Activated CD8-positive, alpha-beta T cell treated with anti-CD3 and anti-CD28 coated beads for 36 hours (primary cell): ENCODE data around the gene KIAA0586. TPM values are rescaled to one million over a fixed set of nuclear protein-coding genes. Genes with fewer than 3 reads are reported as not detected.
"Not testable (repeated sequence)": the region's sequence is repeated elsewhere in the genome, so short reads cannot be mapped to it uniquely, and the experiment has no call there.

Experiments used
- ATAC-seq: fragments of 200-7000 bp; cut with Tn5 transposase; one replicate; pipeline ENCODE4 v1.10.0; 2021; ENCODE audit warnings: mild to moderate bottlenecking, moderate library complexity
- CTCF ChIA-PET: fragments of 350-600 bp; sonication (Branson Sonifier 250); formaldehyde crosslinking; loops from one replicate; lab custom pipeline; 2021; ENCODE audit warnings: antibody characterized with exemption; lab: Charles Lee
- POLR2A ChIA-PET: fragments of 350-600 bp; sonication (Branson Sonifier 250); formaldehyde crosslinking; loops from one replicate; lab custom pipeline; 2021; ENCODE audit warnings: antibody characterized with exemption; lab: Charles Lee
- DNase-seq: peaks from one replicate; pipeline ENCODE4 v3.0.0-alpha.2; 2020
- H3K27ac Mint-ChIP-seq: one replicate; pipeline ENCODE4 v1.8.0; 2021; ENCODE audit warnings: mild to moderate bottlenecking, mixed read lengths
- H3K27me3 Mint-ChIP-seq: one replicate; pipeline ENCODE4 v1.8.0; 2021; ENCODE audit warnings: mixed read lengths
- H3K36me3 Mint-ChIP-seq: one replicate; pipeline ENCODE4 v1.8.0; 2021; ENCODE audit warnings: low read depth, mixed read lengths
- H3K4me1 Mint-ChIP-seq: one replicate; pipeline ENCODE4 v1.8.0; 2021; ENCODE audit warnings: low read depth, mixed read lengths
- H3K4me3 Mint-ChIP-seq: one replicate; pipeline ENCODE4 v1.8.0; 2021; ENCODE audit warnings: mild to moderate bottlenecking, moderate library complexity, mixed read lengths
- H3K9me3 Mint-ChIP-seq: one replicate; pipeline ENCODE4 v1.8.0; 2021; ENCODE audit warnings: mixed read lengths
- CTCF ChIP-seq: fragments of 200-600 bp; IDR thresholded peaks from one replicate; pipeline ENCODE4 v1.8.0; 2022; ENCODE audit warnings: antibody characterized with exemption, mild to moderate bottlenecking
- intact Hi-C: fragments of 100-400 bp; cut with micrococcal nuclease; formaldehyde crosslinking; loops from one replicate; pipeline ENCODE4 v1.10.0; 2022
- total RNA-seq, 2 experiments: library from RNA; stranded (reverse); gene quantifications; one replicate each; pipeline ENCODE4 v1.2.3, GENCODE V29; 2021

The KIAA0586 gene
- total RNA-seq, 2 experiments from 2014 or later = 23.4 TPM

GRCh38 chr14:58517592-58517991 is 90.1 kb downstream of the KIAA0586 start:
- DNase-seq = no peak
- no peak for ATAC-seq
- H3K36me3 Mint-ChIP-seq = peaks cover 44% of the 10 kb centered on the region
- no peaks in the 10 kb centered on the region for H3K4me1 Mint-ChIP-seq
- intact Hi-C loops = no loop called here
- H3K4me3 Mint-ChIP-seq = no peak overlapping the region
- no peak overlapping the region for H3K27ac Mint-ChIP-seq
- ChIA-PET POLR2A (interaction anchor here (0.7 kb wide), 1 partner anchor 59 kb away, joined by 4 read pairs; no protein-coding TSS in a partner anchor), CTCF (interaction anchor here (2.7 kb wide), 1 partner anchor 16 kb away, joined by 10 read pairs; no protein-coding TSS in a partner anchor)
- H3K27me3 Mint-ChIP-seq = no peaks in the 10 kb centered on the region
- no peak for TF ChIP-seq CTCF
- no peaks in the 10 kb centered on the region for H3K9me3 Mint-ChIP-seq

- POLR2A ChIA-PET, CTCF ChIA-PET: not testable (repeated sequence)
Observed at GRCh38 chr14:58525691-58526090, 98.2 kb downstream of the KIAA0586 start.

GRCh38 chr14:58533446-58533845 is 105.9 kb downstream of the KIAA0586 start:
- ChIA-PET POLR2A (interaction anchor here (0.6 to 0.9 kb wide), 2 partner anchors 39 to 45 kb away, joined by 3 read pairs; no protein-coding TSS in a partner anchor), CTCF (interaction anchor here (1.1 kb wide), 1 partner anchor 63 kb away, joined by 3 read pairs; no protein-coding TSS in a partner anchor)
- no peak overlapping the region for H3K4me3 Mint-ChIP-seq
- intact Hi-C loops = no loop called here
- ATAC-seq = no peak
- H3K4me1 Mint-ChIP-seq = no peaks in the 10 kb centered on the region
- no peaks in the 10 kb centered on the region for H3K27me3 Mint-ChIP-seq
- H3K9me3 Mint-ChIP-seq = peaks cover 11% of the 10 kb centered on the region
- DNase-seq = no peak
- TF ChIP-seq CTCF = no peak
- no peak overlapping the region for H3K27ac Mint-ChIP-seq
- H3K36me3 Mint-ChIP-seq = peaks cover 9% of the 10 kb centered on the region

More at GRCh38 chr14:58525691-58526090, 98.2 kb downstream of the KIAA0586 start:
- ATAC-seq, H3K4me1 Mint-ChIP-seq, H3K4me3 Mint-ChIP-seq, H3K27me3 Mint-ChIP-seq, DNase-seq, H3K27ac Mint-ChIP-seq, intact Hi-C loops: not testable (repeated sequence)
- Mint-ChIP-seq H3K36me3 (peaks cover 18% of the 10 kb centered on the region), H3K9me3 (peaks cover 17% of the 10 kb centered on the region)

GRCh38 chr14:58535044-58535443 is 107.5 kb downstream of the KIAA0586 start:
- CTCF ChIA-PET = interaction anchor here (1.5 kb wide), 1 partner anchor 34 kb away, joined by 4 read pairs; no protein-coding TSS in a partner anchor
- H3K4me1 Mint-ChIP-seq = no peaks in the 10 kb centered on the region
- peaks cover 9% of the 10 kb centered on the region for H3K36me3 Mint-ChIP-seq
- peak overlapping the region; percentile 11 for H3K27ac Mint-ChIP-seq
- intact Hi-C loops = no loop called here
- DNase-seq (no peak), ATAC-seq (no peak)
- no peak for TF ChIP-seq CTCF
- peaks cover 4% of the 10 kb centered on the region for H3K9me3 Mint-ChIP-seq
- no peak overlapping the region for H3K4me3 Mint-ChIP-seq
- H3K27me3 Mint-ChIP-seq = no peaks in the 10 kb centered on the region
- POLR2A ChIA-PET = no interaction called here

- DNase-seq (no peak), ATAC-seq (no peak)
- Mint-ChIP-seq H3K36me3 (peaks cover 9% of the 10 kb centered on the region), H3K9me3 (peaks cover 3% of the 10 kb centered on the region), H3K4me3 (no peak overlapping the region), H3K27ac (no peak overlapping the region), H3K4me1 (no peaks in the 10 kb centered on the region), H3K27me3 (no peaks in the 10 kb centered on the region)
- TF ChIP-seq CTCF = no peak
- CTCF ChIA-PET = interaction anchor here (1.0 kb wide), 1 partner anchor 36 kb away, joined by 3 read pairs; no protein-coding TSS in a partner anchor
- intact Hi-C loops = no loop called here
- POLR2A ChIA-PET = no interaction called here
Observed at GRCh38 chr14:58537004-58537403, 109.5 kb downstream of the KIAA0586 start.
